Upper lobe of left lung (tissue), 6 donors: ENCODE measurements around the gene TNS1. TPM values are rescaled to one million over a fixed set of nuclear protein-coding genes. Genes with fewer than 3 reads are reported as not detected.

Experiments
- ATAC-seq, 2 donors: fragments of 200-7000 bp; cut with Tn5 transposase; one replicate each; pipeline ENCODE4 v1.9.1; 2022; ENCODE audit warnings: mild to moderate bottlenecking in 2 of 2, moderate library complexity in 2 of 2; ENCODE audit not compliant: low FRiP score in 2 of 2
- DNase-seq, 2 donors: peaks; one replicate each; pipeline ENCODE4 v3.0.0-alpha.2; 2019 to 2020
- H3K27ac ChIP-seq, 4 donors: fragments of 200-600 bp; sonication (generic); one replicate each; pipeline ENCODE4 v1.5.1; 2016 to 2019
- H3K27me3 ChIP-seq, 4 donors: fragments of 200-600 bp; sonication (generic); one replicate each; pipeline ENCODE4 v1.5.1; 2017 to 2019
- H3K36me3 ChIP-seq, 4 donors: fragments of 200-600 bp; sonication (generic); one replicate each; pipeline ENCODE4 v1.5.1; 2016 to 2019
- H3K4me1 ChIP-seq, 4 donors: fragments of 200-600 bp; sonication (generic); one replicate each; pipeline ENCODE4 v1.5.1; 2018 to 2019
- H3K4me3 ChIP-seq, 4 donors: fragments of 200-600 bp; sonication (generic); one replicate each; pipeline ENCODE4 v1.5.1; 2017 to 2019; ENCODE audit warnings: mild to moderate bottlenecking in 2 of 4, moderate library complexity in 1 of 4
- H3K9me3 ChIP-seq, 4 donors: fragments of 200-600 bp; sonication (generic); one replicate each; pipeline ENCODE4 v1.5.1; 2018 to 2019
- CTCF ChIP-seq, 6 experiments: fragments of 450-650 bp in 4 of 6; fragments of 200-600 bp in 2 of 6; sonication (generic) in 2 of 6; IDR thresholded peaks; one replicate each; pipeline ENCODE4 v1.5.1; 2016 to 2019; ENCODE audit warnings: antibody characterized with exemption in 6 of 6
- EP300 ChIP-seq, 4 donors: sonication (generic); formaldehyde crosslinking; IDR thresholded peaks; one replicate each; pipeline ENCODE4 v1.5.1; 2017; ENCODE audit warnings: antibody characterized with exemption in 4 of 4, control low read depth in 2 of 4
- POLR2A ChIP-seq, 4 donors: fragments of 450-650 bp; IDR thresholded peaks; one replicate each; pipeline ENCODE4 v1.5.1; 2016 to 2017; ENCODE audit warnings: antibody characterized with exemption in 4 of 4, mild to moderate bottlenecking in 2 of 4
- POLR2AphosphoS5 ChIP-seq, 2 donors: sonication (generic); formaldehyde crosslinking; IDR thresholded peaks; one replicate each; pipeline ENCODE4 v1.5.1; 2017; ENCODE audit warnings: antibody characterized with exemption in 2 of 2
- WGBS, 2 donors: methylation state at CpG; one replicate each; pipeline ENCODE4 v1.1.5; 2017 to 2018; 5-methylcytosine and 5-hydroxymethylcytosine counted together
- total RNA-seq, 6 donors: library from RNA; depleted of rRNA in 4 of 6; stranded (reverse); fragments of >200 nt in 4 of 6; gene quantifications; one replicate each; pipeline versions ENCODE4 v1.1.0 to v1.2.1, GENCODE V29; 2016 to 2021
- donor health status: DM: no; HTN: no; CAD: no; lungs with moderate emphysema.
- donor health status: DM: no; HTN: yes; CAD: no; lungs with severe emphysema.

Gene TNS1
- total RNA-seq, 6 donors from 2014 or later = 325 to 1,095 (median 550) TPM

- Histone ChIP-seq H3K4me1 (no peaks in the 10 kb centered on the region), H3K36me3 (no peaks in the 10 kb centered on the region), H3K27me3 (no peaks in the 10 kb centered on the region), H3K27ac (no peak overlapping the region), H3K4me3 (no peak overlapping the region), H3K9me3 (peaks cover 3 to 14% (median 8%) of the 10 kb centered on the region in 4 donors)
- no peak for TF ChIP-seq POLR2AphosphoS5 (IDR thresholded peaks at IDR 0.05)
- no peak for TF ChIP-seq POLR2A (IDR thresholded peaks at IDR 0.05)
- no peak for TF ChIP-seq CTCF (IDR thresholded peaks at IDR 0.05)
- no peak for TF ChIP-seq EP300 (IDR thresholded peaks at IDR 0.05)
- WGBS, 2 donors = 92 to 93% methylated on average over 4 of the region's 4 CpGs
- DNase-seq = no peak
- no peak for ATAC-seq
Observed at GRCh38 chr2:217766356-217766755, 236.4 kb downstream of the TNS1 start.

GRCh38 chr2:217761645-217762277 is 241.0 kb downstream of the TNS1 start:
- Histone ChIP-seq H3K9me3 (peaks cover 3 to 14% (median 8%) of the 10 kb centered on the region in 4 donors), H3K4me1 (peaks cover under 1 to 2% (median 1%) of the 10 kb centered on the region in 4 donors), H3K36me3 (no peaks in the 10 kb centered on the region), H3K27ac (no peak overlapping the region), H3K4me3 (no peak overlapping the region), H3K27me3 (no peaks in the 10 kb centered on the region)
- TF ChIP-seq POLR2A (IDR thresholded peaks at IDR 0.05) = no peak
- TF ChIP-seq POLR2AphosphoS5 (IDR thresholded peaks at IDR 0.05) = no peak
- TF ChIP-seq EP300 (IDR thresholded peaks at IDR 0.05) = no peak
- TF ChIP-seq CTCF (IDR thresholded peaks at IDR 0.05) = no peak
- 83 to 97% methylated on average over 1 of the region's 1 CpG for WGBS, 2 donors
- DNase-seq = no peak
- no peak for ATAC-seq

- Histone ChIP-seq H3K27ac (no peak overlapping the region), H3K4me3 (no peak overlapping the region), H3K36me3 (no peaks in the 10 kb centered on the region), H3K27me3 (no peaks in the 10 kb centered on the region), H3K9me3 (peaks cover 3 to 14% (median 8%) of the 10 kb centered on the region in 4 donors), H3K4me1 (peaks cover 4 to 7% (median 6%) of the 10 kb centered on the region in 4 donors)
- 76 to 80% methylated on average over 2 of the region's 2 CpGs for WGBS, 2 donors
- no peak for TF ChIP-seq POLR2AphosphoS5 (IDR thresholded peaks at IDR 0.05)
- TF ChIP-seq CTCF (IDR thresholded peaks at IDR 0.05) = no peak
- no peak for TF ChIP-seq EP300 (IDR thresholded peaks at IDR 0.05)
- no peak for TF ChIP-seq POLR2A (IDR thresholded peaks at IDR 0.05)
- DNase-seq (no peak), ATAC-seq (no peak)
Observed at GRCh38 chr2:217759991-217760390, 242.8 kb downstream of the TNS1 start.

GRCh38 chr2:217757108-217757463 is 245.7 kb downstream of the TNS1 start:
- H3K9me3 ChIP-seq = peaks cover 1 to 7% (median 5%) of the 10 kb centered on the region in 4 donors
- ATAC-seq = no peak
- TF ChIP-seq POLR2A (IDR thresholded peaks at IDR 0.05) (no peak), POLR2AphosphoS5 (IDR thresholded peaks at IDR 0.05) (no peak), CTCF (IDR thresholded peaks at IDR 0.05) (no peak), EP300 (IDR thresholded peaks at IDR 0.05) (no peak)
- H3K27me3 ChIP-seq = no peaks in the 10 kb centered on the region
- H3K36me3 ChIP-seq = no peaks in the 10 kb centered on the region
- no peak for DNase-seq
- H3K27ac ChIP-seq = no peak overlapping the region
- WGBS, 2 donors = 79 to 90% methylated on average over 2 of the region's 2 CpGs
- peaks cover 4 to 7% (median 6%) of the 10 kb centered on the region in 4 donors for H3K4me1 ChIP-seq
- no peak overlapping the region for H3K4me3 ChIP-seq
